ENCODE results near the gene RPL27. TPM values are rescaled to one million over a fixed set of nuclear protein-coding genes. Genes with fewer than 3 reads are reported as not detected.

RPL27 gene
- total RNA-seq, 1 experiment from 2014 or later: 2,567 TPM

DNA sequence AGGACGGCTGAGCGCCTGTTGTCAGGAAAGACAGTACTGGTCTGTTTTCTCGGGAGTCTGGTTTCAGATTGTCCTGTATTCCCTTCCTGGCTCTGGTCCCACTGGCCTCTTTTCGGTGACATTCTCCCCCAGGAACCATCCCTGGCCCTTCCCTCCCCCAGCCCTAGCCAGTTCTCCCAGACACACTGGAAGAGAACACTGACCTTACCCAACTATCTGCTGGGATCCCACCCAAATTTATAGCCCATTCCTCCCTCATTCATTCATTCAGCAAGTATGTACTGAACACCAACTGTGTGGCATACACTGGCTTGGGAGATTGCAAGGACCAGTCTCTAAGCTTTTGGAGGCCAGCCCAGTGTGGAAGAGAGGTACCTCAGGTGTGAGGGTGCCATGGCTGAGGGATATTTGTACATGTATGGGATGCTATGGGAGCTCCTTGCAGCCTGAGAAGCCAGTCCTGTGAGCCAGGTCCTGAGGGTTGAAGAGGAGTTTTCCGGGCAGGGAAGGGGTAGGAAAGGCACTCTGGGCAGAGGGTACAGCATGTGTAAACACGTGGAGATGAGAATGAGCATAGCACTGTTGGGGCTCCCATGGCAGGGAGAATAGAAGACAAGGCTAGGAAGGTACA, 32.0 kb downstream of the RPL27 start:
- no peaks in the 10 kb centered on the region for H3K27me3 ChIP-seq (ENCODE audit: low read length)
- H2AFZ ChIP-seq (ENCODE audit: low read length): no peak overlapping the region
- no peaks in the 10 kb centered on the region for H4K20me1 ChIP-seq (ENCODE audit: insufficient read depth, low read depth, low read length)
- no peak overlapping the region for H3K27ac ChIP-seq (ENCODE audit: low read length)
- H3K4me1 ChIP-seq (ENCODE audit: low read length): peaks cover 2% of the 10 kb centered on the region
- H3K9ac ChIP-seq (ENCODE audit: low read length): no peak overlapping the region
- H3K9me3 ChIP-seq (ENCODE audit: low read length): no peaks in the 10 kb centered on the region
- no peak overlapping the region for H3K4me2 ChIP-seq (ENCODE audit: low read depth, low read length, poor library complexity, severe bottlenecking)
- no peak for DNase-seq
- H3K9me2 ChIP-seq (replicated peaks; ENCODE audit: insufficient read depth, low read length): no peaks in the 10 kb centered on the region
- no peak overlapping the region for H3K4me3 ChIP-seq (ENCODE audit: low read length)
- H3K36me3 ChIP-seq (ENCODE audit: insufficient read depth, low read length): no peaks in the 10 kb centered on the region
- H3K79me2 ChIP-seq (ENCODE audit: low read length): no peaks in the 10 kb centered on the region

GRCh38 chr17:43031666-43032065, 33.4 kb downstream of the RPL27 start:
- no peak overlapping the region for H3K27ac ChIP-seq (ENCODE audit: low read length)
- no peaks in the 10 kb centered on the region for H4K20me1 ChIP-seq (ENCODE audit: insufficient read depth, low read depth, low read length)
- no peak for DNase-seq
- no peaks in the 10 kb centered on the region for H3K4me1 ChIP-seq (ENCODE audit: low read length)
- no peaks in the 10 kb centered on the region for H3K36me3 ChIP-seq (ENCODE audit: insufficient read depth, low read length)
- H3K4me2 ChIP-seq (ENCODE audit: low read depth, low read length, poor library complexity, severe bottlenecking): no peak overlapping the region
- no peaks in the 10 kb centered on the region for H3K27me3 ChIP-seq (ENCODE audit: low read length)
- no peaks in the 10 kb centered on the region for H3K79me2 ChIP-seq (ENCODE audit: low read length)
- H3K9me2 ChIP-seq (replicated peaks; ENCODE audit: insufficient read depth, low read length): no peaks in the 10 kb centered on the region
- no peaks in the 10 kb centered on the region for H3K9me3 ChIP-seq (ENCODE audit: low read length)
- H3K9ac ChIP-seq (ENCODE audit: low read length): no peak overlapping the region
- H3K4me3 ChIP-seq (ENCODE audit: low read length): no peak overlapping the region
- no peak overlapping the region for H2AFZ ChIP-seq (ENCODE audit: low read length)

DNA sequence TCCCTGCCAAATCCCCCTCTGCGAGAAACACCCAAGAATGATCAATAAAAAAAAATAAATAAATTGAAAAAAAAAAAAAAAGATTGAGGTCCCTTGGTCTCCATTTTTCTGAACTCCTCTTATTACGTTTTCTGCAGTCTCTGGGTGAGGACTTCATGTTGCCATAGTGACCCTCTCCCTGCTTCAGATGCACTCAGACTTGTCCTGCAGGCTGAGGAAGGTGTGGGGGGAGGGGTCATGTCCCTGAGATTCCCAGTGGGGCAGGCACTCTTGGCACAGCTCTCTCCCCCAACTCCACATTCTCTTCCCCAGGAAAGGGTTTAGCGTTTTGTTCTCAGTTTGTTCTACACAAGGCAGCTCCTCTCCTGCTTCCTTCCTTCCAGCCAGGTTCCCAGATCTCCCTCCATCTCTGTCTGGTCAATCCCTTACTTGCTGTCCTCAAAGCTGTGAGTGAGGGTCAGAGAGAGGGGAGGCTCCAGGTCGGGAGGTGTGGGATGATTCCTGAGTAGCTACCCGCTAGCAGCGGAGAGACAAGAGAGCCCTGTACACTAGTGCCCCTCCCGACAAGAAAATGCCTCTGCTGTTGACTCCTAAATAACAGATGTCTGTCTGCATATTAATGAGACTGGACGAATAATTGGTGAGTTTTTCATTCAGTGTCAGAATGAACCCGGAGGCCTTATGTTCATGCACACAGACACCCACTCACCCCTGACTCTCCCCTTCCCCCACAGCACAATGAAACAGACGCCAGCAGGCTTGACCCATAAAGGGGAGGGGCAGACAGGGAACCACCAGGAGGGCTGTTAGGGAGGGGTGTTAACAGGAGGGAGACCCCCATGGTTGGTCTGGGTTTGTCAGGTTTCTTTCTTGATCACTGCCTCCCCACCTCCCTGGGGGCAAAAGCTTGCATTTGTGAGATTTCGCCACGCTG, 36.0 kb downstream of the RPL27 start:
- H3K9me2 ChIP-seq (replicated peaks; ENCODE audit: insufficient read depth, low read length): no peaks in the 10 kb centered on the region
- no peaks in the 10 kb centered on the region for H3K27me3 ChIP-seq (ENCODE audit: low read length)
- no peak for DNase-seq
- H3K27ac ChIP-seq (ENCODE audit: low read length): no peak overlapping the region
- no peak overlapping the region for H2AFZ ChIP-seq (ENCODE audit: low read length)
- no peaks in the 10 kb centered on the region for H3K36me3 ChIP-seq (ENCODE audit: insufficient read depth, low read length)
- H3K9me3 ChIP-seq (ENCODE audit: low read length): no peaks in the 10 kb centered on the region
- no peaks in the 10 kb centered on the region for H3K79me2 ChIP-seq (ENCODE audit: low read length)
- no peaks in the 10 kb centered on the region for H4K20me1 ChIP-seq (ENCODE audit: insufficient read depth, low read depth, low read length)
- H3K9ac ChIP-seq (ENCODE audit: low read length): no peak overlapping the region
- H3K4me1 ChIP-seq (ENCODE audit: low read length): no peaks in the 10 kb centered on the region
- no peak overlapping the region for H3K4me3 ChIP-seq (ENCODE audit: low read length)
- H3K4me2 ChIP-seq (ENCODE audit: low read depth, low read length, poor library complexity, severe bottlenecking): no peak overlapping the region

DNA sequence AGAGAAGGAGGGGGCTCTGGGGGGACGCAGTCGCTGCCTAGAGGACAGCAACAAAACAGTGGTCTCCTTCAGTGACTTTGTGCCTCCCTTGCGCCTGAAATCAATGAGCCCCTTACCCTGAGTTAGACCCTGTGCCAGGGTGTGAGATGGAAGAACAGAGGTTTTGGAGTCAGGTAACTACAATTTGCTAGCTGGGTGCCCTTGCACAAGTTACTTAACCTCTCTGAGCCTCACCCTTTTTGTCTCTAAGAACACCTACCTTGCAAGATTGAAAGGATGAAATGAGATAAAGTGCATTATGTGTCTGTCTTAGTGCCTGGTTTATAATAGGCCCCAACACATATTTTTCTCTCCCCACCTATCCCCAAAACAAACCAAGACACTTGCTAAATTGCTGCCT, 36.7 kb downstream of the RPL27 start:
- no peak overlapping the region for H3K4me3 ChIP-seq (ENCODE audit: low read length)
- no peak for DNase-seq
- H3K27ac ChIP-seq (ENCODE audit: low read length): no peak overlapping the region
- no peaks in the 10 kb centered on the region for H3K9me2 ChIP-seq (replicated peaks; ENCODE audit: insufficient read depth, low read length)
- H3K4me2 ChIP-seq (ENCODE audit: low read depth, low read length, poor library complexity, severe bottlenecking): no peak overlapping the region
- no peaks in the 10 kb centered on the region for H3K36me3 ChIP-seq (ENCODE audit: insufficient read depth, low read length)
- no peaks in the 10 kb centered on the region for H3K4me1 ChIP-seq (ENCODE audit: low read length)
- no peaks in the 10 kb centered on the region for H3K9me3 ChIP-seq (ENCODE audit: low read length)
- H4K20me1 ChIP-seq (ENCODE audit: insufficient read depth, low read depth, low read length): no peaks in the 10 kb centered on the region
- H3K79me2 ChIP-seq (ENCODE audit: low read length): no peaks in the 10 kb centered on the region
- no peak overlapping the region for H2AFZ ChIP-seq (ENCODE audit: low read length)
- no peaks in the 10 kb centered on the region for H3K27me3 ChIP-seq (ENCODE audit: low read length)
- no peak overlapping the region for H3K9ac ChIP-seq (ENCODE audit: low read length)

DNA sequence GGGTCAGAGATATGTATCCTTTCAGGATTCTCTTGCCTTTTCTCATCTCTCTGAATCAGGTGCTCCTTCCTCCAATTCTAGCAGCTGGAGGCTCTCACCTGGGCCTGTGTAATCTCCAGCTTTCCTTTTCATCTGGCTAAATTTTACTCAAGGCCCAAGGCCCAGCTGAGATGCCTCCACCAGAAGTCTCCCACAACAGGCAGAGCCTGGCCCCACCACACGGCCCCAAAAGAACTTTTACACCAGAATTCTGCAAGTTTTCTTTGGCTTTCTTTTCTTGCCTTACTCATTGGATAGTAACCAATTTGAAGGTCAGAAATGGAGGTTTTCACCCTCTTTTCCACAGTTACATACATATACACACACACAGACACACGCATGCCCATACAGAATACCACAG, 41.4 kb downstream of the RPL27 start:
- Histone ChIP-seq H2AFZ (ENCODE audit: low read length) (no peak overlapping the region), H3K9me2 (replicated peaks; ENCODE audit: insufficient read depth, low read length) (no peaks in the 10 kb centered on the region), H3K4me2 (ENCODE audit: low read depth, low read length, poor library complexity, severe bottlenecking) (no peak overlapping the region), H4K20me1 (ENCODE audit: insufficient read depth, low read depth, low read length) (no peaks in the 10 kb centered on the region), H3K9ac (ENCODE audit: low read length) (no peak overlapping the region), H3K4me1 (ENCODE audit: low read length) (peaks cover 26% of the 10 kb centered on the region), H3K79me2 (ENCODE audit: low read length) (no peaks in the 10 kb centered on the region), H3K27ac (ENCODE audit: low read length) (no peak overlapping the region), H3K4me3 (ENCODE audit: low read length) (no peak overlapping the region), H3K9me3 (ENCODE audit: low read length) (no peaks in the 10 kb centered on the region), H3K27me3 (ENCODE audit: low read length) (no peaks in the 10 kb centered on the region), H3K36me3 (ENCODE audit: insufficient read depth, low read length) (peaks cover 8% of the 10 kb centered on the region; the same call in 1 of the 2 replicates)
- DNase-seq: no peak

DNA sequence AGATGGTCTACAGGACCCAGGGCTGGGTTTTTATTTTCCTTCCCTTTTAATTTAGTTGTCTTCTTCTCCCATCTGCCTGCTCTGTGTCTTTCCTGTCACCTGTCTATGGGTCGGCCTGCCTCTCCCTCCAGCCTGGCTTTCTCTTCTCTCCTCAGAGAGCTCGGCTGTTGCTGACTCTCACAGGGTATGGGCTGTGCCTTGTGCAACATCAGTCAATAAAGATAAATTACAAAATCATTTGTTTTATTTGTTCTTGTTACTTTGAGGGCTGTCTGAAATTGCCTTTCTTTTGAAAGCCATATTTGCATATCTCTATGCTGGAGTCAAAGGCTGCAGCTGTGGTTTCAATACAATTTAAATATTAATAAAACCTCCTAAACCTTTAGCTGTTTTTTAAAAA, 42.4 kb downstream of the RPL27 start:
- H3K27ac ChIP-seq (ENCODE audit: low read length): no peak overlapping the region
- no peak overlapping the region for H2AFZ ChIP-seq (ENCODE audit: low read length)
- H3K4me2 ChIP-seq (ENCODE audit: low read depth, low read length, poor library complexity, severe bottlenecking): no peak overlapping the region

DNA sequence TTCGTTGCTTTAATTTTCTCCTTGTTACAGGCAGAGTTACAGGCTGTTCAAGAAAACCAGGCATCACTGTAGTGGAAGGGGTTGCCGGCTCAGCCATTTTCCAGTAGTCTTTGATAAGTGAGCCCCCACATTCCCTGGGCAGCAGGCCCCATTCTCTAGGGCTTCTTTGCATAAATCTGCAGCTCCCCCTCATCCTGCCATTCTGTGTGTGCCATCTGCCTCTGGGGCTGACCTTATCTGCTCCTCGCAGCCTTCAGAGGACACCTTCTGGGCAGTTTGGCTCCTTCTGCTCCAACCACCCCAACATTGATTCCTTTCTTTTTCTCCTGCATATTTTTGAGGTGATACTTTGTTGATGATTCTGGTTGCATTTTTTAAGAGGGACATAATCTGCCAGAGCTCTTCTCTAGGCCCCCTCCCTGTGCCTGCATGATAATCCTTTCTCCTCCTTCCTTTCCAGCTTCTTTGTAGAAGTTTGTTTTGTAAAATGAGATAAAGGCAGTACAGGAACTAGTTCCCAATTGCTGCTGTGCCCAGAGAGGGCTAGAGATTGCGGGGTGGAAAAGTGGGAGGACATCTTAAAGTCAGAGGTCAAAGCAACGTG, 43.9 kb downstream of the RPL27 start:
- H3K36me3 ChIP-seq (ENCODE audit: insufficient read depth, low read length): peaks cover 12% of the 10 kb centered on the region; the same call in 1 of the 2 replicates
- no peak for DNase-seq
- no peak overlapping the region for H3K9ac ChIP-seq (ENCODE audit: low read length)
- H3K9me3 ChIP-seq (ENCODE audit: low read length): no peaks in the 10 kb centered on the region
- no peaks in the 10 kb centered on the region for H4K20me1 ChIP-seq (ENCODE audit: insufficient read depth, low read depth, low read length)
- no peak overlapping the region for H2AFZ ChIP-seq (ENCODE audit: low read length)
- peaks cover 26% of the 10 kb centered on the region for H3K4me1 ChIP-seq (ENCODE audit: low read length)
- no peak overlapping the region for H3K4me2 ChIP-seq (ENCODE audit: low read depth, low read length, poor library complexity, severe bottlenecking)
- H3K79me2 ChIP-seq (ENCODE audit: low read length): no peaks in the 10 kb centered on the region
- H3K27me3 ChIP-seq (ENCODE audit: low read length): no peaks in the 10 kb centered on the region
- H3K27ac ChIP-seq (ENCODE audit: low read length): no peak overlapping the region
- H3K4me3 ChIP-seq (ENCODE audit: low read length): no peak overlapping the region
- no peaks in the 10 kb centered on the region for H3K9me2 ChIP-seq (replicated peaks; ENCODE audit: insufficient read depth, low read length)

More for the DNA sequence above, 42.4 kb downstream of the RPL27 start:
- Histone ChIP-seq H3K9me2 (replicated peaks; ENCODE audit: insufficient read depth, low read length) (no peaks in the 10 kb centered on the region), H3K27me3 (ENCODE audit: low read length) (no peaks in the 10 kb centered on the region), H3K9me3 (ENCODE audit: low read length) (no peaks in the 10 kb centered on the region), H3K4me1 (ENCODE audit: low read length) (peaks cover 26% of the 10 kb centered on the region), H4K20me1 (ENCODE audit: insufficient read depth, low read depth, low read length) (no peaks in the 10 kb centered on the region), H3K9ac (ENCODE audit: low read length) (no peak overlapping the region), H3K36me3 (ENCODE audit: insufficient read depth, low read length) (peaks cover 8% of the 10 kb centered on the region; the same call in 1 of the 2 replicates), H3K4me3 (ENCODE audit: low read length) (no peak overlapping the region), H3K79me2 (ENCODE audit: low read length) (no peaks in the 10 kb centered on the region)
- DNase-seq: no peak

DNA sequence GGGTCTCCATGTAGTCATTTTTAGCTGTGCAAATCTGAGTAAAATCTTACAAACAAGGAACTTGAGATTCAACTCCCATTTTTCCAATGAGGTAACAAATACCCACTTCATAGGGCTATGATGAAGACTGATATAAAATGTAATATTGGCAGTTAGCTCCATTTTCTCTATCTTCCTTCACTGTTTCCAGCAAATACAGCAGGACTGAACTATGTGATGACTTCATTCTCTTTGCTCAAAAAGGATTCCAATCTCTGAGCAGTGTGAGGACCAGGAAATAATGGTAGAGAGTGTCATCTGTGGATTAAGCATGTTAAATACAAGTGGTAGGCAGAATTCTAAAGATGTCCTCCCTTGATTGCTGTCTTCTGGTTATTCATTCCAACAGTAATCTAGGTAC, 45.1 kb downstream of the RPL27 start:
- H3K36me3 ChIP-seq (ENCODE audit: insufficient read depth, low read length): peaks cover 16% of the 10 kb centered on the region; the same call in 1 of the 2 replicates
- H3K4me3 ChIP-seq (ENCODE audit: low read length): no peak overlapping the region
- H3K4me2 ChIP-seq (ENCODE audit: low read depth, low read length, poor library complexity, severe bottlenecking): no peak overlapping the region
- H2AFZ ChIP-seq (ENCODE audit: low read length): no peak overlapping the region
- no peaks in the 10 kb centered on the region for H3K9me3 ChIP-seq (ENCODE audit: low read length)
- H3K9ac ChIP-seq (ENCODE audit: low read length): no peak overlapping the region
- H3K27ac ChIP-seq (ENCODE audit: low read length): no peak overlapping the region
- H3K4me1 ChIP-seq (ENCODE audit: low read length): peaks cover 26% of the 10 kb centered on the region
- H3K27me3 ChIP-seq (ENCODE audit: low read length): no peaks in the 10 kb centered on the region
- no peaks in the 10 kb centered on the region for H4K20me1 ChIP-seq (ENCODE audit: insufficient read depth, low read depth, low read length)
- DNase-seq: no peak
- H3K79me2 ChIP-seq (ENCODE audit: low read length): no peaks in the 10 kb centered on the region
- no peaks in the 10 kb centered on the region for H3K9me2 ChIP-seq (replicated peaks; ENCODE audit: insufficient read depth, low read length)
